Germinal center (tissue), 1 donor: ENCODE data around the gene NUDT7.

Source experiments
- DNase-seq: peaks from one replicate; pipeline ENCODE4 v3.0.0; 2012; ENCODE audit warnings: mixed read lengths, low spot score

The NUDT7 gene

DNA sequence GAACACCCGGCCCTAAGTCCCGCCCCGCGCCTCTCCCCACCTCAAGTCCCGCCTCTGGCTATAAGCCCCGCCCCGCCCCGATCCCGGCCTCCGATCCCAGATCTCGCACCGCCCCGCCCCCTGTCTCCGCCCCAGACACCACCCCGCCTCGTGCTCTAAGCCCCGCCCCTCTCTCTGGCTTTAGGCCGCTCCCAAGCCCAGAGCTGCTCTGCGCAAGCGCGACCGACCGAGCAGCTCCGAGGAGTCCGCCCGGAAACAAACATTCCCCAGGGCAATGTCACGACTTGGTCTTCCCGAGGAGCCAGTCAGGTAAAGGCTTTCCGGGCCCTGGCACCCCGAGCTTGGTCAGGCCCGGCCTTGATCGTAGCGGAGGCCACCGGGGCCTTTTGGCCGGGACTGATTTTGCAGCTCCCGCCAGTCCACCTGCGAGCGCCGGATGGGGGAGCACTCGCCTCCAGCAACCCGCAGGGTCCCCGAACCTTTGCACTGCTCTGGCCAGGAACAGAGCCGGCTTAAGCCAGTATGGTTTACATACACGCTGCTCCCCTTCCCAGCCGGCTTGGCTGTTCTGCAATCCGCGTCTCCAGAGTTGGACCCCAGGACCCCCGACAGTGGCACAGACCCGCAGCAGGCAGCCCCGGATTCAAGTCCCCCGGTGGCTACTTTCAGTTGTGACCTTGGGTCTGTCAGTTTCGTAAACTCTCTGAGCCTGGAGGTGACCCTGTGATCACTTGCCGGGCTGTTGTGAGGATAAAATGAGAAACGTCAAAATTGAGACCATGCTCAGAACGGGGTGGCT lies at the start of gene NUDT7:
NUDT7 (plus strand) TSS at position 206 of the 799 bp plus-strand sequence; CDS start at position 275, 69 bp downstream.
- peak; percentile 99 for DNase-seq

DNA sequence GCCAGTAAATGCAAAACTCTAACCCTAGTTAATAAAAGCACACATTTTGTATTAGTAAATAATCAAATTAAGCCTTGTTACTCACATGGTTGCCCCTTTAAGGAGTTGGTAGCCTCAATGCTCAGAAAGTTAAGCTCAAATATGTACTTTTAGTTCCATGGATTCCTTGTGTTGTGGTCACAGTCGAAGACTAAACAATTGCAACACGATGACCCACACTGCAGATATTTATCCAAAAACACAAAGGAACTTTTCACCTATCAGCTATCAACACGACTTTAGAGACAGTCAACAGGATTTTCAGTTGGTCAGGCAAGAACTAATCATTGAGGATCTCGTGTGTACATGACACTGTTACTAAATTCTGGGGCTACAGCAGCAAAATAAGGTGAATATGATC lies 47.4 kb upstream of the NUDT7 start:
- no peak for DNase-seq

GRCh38 chr16:77675464-77676324 lies 46.6 kb upstream of the NUDT7 start:
- DNase-seq, result peak; percentile 56

DNA sequence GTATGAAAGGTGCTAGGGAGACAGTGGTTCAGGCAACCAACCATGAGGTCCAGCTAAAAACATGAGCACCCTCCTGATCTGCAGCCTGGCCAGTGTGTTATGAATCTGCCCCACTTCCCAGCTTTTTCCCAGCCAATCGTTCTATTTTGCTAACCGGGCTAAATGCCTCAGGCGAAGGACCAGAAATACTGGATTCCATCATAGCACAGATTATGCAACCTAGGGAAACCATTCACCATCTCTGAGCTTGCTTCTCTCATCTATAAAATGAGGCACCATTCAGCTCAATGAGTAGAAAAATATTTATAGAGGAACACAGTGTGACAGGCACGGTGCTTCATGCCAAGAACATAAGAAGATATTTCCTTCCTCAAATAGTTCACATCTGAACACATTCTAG lies 45.2 kb upstream of the NUDT7 start:
- DNase-seq, result no peak

GRCh38 chr16:77679391-77679790 lies 42.9 kb upstream of the NUDT7 start:
- DNase-seq, result no peak

DNA sequence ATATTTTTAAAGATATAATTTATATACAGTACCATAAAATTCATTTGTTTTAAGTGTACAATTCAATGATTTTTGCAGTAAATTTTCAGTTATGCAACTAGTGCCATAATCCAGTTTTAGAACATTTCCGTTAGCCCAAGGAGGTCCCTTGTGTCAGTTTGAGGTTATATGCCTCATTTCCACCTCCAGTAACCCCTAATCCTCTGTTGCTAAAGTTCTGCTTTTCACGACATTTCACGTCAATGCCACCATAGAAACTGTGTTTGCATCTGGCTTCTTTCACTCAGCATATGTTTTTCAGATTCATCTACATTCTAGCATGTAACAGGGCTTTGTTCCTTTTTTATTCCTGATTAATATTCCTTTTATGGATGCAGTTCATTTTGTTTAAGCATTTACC lies 42.4 kb upstream of the NUDT7 start:
- DNase-seq, result peak; percentile 27

GRCh38 chr16:77680496-77680895 lies 41.8 kb upstream of the NUDT7 start:
- DNase-seq, result no peak

- DNase-seq, result no peak
Observed at GRCh38 chr16:77682586-77682985, 39.7 kb upstream of the NUDT7 start.

DNA sequence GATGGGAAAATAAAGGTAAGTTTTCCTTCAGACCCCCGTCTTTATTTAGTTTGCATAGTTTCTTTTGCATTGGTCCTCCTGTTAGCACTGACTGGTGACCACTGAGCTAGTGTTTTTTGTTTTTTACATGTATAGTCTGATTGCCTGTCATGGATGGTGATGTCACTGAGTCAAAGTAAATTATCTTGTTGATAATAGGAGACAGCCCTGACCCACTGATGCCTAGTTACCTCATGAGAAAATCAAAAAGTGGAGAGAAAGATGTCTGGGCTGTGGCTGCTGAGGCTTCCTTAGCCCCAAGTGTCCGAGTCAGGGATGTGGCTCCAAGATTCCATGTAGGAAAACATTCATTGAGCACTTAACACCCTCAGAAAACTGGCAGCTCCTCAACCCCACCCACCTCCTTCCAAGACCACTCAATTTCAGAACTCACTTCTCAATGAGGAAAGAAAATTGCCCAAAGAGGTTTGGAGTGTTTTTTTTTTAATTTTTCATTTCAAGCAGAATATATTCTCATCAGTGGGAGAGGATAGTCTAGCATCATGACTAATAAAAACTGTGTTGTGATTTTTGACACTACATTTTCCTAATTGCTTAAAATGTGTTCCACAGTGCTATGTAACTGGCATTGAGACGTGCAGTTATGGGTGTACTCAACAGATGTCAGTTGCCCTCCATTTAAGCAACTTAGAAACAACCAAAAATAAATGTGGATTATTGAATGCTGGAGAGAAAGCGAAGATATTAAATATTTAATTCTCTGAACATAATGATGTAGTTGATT lies 38.7 kb upstream of the NUDT7 start:
- DNase-seq, result no peak

DNA sequence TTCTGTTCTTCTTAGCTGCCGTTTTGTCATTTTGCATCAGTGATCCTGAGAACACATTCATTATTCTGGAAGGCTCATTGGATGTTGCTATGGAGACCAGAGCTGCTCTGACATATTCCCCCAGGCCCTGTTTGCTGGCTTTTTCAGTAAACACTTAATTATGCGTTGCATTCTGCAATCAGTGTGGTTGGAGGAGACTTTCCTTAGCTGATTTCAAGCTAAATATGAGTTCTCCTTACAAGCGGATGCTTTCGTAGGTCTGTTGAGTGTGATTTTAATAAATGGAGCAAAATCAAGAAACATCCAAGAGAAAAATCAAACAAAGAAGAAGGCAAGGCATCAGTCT lies 38.2 kb upstream of the NUDT7 start:
- no peak for DNase-seq

GRCh38 chr16:77686385-77686784 lies 35.9 kb upstream of the NUDT7 start:
- DNase-seq, result no peak

DNA sequence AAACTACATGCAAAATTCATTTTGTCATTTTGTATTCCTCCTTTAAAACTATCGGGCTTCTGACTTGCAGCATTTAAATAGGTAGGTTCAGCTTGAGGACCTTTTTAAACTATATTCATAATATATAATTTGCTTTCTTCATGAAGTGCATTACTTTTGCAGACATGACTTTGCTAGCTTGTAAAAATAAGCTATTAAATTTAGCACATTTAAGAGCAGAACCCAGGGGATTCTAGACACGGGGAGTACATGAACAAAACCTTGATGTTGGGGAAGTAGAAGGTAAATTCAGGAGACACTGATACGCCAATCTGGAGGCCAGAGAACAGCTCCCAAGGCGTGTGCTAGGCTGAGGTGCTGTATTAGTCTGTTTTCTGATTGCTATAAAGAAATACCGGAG lies 32.3 kb upstream of the NUDT7 start:
- no peak for DNase-seq

DNA sequence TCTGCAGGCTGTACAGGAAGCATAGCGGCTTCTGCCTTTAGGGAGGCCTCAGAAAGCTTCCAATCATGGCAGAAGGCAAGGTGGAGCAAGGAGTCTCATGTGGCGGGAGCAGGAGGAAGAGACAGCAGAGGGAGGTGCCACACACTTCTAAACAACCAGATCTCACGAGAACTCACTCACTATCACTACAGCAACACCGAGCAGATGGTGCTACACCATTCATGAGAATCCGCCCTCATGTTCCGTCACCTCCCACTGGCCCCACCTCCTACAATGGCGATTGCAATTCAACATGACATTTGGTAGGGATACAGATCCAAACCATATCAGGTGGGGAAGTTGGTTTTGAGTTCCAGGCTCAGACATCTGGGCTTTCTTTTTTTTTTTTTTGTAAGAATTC lies 31.9 kb upstream of the NUDT7 start:
- no peak for DNase-seq

DNA sequence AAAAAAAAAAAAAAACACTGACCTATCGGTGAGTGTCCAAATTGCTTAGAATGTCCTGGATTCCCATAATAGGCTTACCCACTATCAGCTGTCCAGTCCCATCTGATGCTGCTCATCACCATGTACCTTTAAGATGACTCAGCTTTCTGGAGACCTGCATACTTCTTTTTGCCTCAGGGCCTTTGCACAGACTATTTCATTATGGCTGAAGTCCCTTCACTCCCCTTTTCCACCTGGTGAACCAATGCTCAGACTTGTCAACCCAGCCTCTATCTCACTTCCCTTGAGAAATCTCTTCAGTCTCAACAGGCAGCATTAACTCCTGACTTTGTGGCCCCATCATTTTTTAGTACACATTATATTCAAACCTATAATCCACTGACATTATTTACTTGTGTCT lies 29.7 kb upstream of the NUDT7 start:
- DNase-seq, result no peak

GRCh38 chr16:77696149-77696548 lies 26.2 kb upstream of the NUDT7 start:
- DNase-seq, result no peak

GRCh38 chr16:77700846-77701245 lies 21.5 kb upstream of the NUDT7 start:
- no peak for DNase-seq

DNA sequence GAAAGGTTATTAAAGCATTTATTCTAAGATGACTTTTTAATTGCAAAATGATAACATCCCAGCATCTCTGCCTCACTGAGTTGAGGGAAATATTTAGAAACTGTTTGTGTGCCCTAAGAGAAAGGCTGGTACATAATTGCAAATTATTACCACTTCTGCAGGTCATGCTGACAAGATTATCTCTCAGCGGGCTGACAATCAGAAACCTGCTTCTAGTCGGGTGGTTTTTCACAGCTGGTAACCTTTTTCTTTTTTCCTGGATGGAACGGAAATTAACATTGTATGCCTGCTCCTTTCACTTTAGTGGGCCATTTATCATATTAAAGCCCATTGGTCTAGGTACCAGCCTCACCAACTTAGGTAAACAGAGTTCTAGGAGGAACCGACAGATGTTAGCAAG lies 17.0 kb upstream of the NUDT7 start:
- DNase-seq, result no peak

- DNase-seq, result no peak
Observed at GRCh38 chr16:77711179-77711578, 11.1 kb upstream of the NUDT7 start.

DNA sequence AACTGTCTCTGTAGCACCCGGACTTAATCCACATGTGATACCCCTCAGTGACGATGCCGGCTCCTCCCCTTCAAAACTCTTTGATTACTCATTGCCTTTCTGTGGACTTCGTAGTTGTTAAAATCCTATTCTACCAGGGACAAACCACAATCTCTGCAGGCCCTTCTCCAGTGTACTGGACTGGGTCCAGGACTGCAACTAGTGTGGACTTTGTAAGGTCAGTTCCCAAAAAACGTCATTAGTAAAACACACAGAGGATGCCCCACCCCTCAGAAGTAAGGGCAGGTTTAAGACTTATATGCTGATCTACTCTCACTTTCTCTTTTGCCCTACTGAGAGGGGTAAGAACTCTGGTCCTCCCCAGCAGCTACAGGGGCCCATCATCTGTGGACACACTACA lies 10.5 kb upstream of the NUDT7 start:
- no peak for DNase-seq

- no peak for DNase-seq
Observed at GRCh38 chr16:77715145-77715544, 7.2 kb upstream of the NUDT7 start.

DNA sequence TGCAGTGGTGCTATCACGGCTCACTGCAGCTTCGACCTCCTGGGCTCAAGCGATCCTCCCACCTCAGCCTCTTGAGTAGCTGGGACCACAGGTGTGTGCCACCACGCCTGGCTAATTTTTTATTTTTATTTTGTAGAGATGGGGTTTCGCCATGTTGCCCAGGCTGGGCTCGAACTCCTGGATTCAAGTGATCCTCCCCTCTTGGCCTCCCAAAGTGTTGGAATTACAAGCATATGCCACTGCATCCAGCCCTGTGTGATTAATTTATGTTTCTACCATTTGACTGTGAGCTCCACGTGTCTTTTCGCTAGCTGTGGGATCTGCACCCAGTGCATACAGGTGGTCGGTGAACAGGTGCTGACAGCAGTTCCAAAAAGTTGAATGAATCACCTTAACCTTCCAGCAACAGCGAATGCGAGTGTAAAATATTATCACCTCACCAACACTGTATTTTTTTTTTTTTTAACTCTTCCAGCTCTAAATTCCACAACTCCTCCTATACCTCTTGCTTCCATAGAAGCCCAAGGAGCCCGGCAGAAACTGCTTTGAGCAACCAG lies 484 bp upstream of the NUDT7 start:
- DNase-seq, result no peak

DNA sequence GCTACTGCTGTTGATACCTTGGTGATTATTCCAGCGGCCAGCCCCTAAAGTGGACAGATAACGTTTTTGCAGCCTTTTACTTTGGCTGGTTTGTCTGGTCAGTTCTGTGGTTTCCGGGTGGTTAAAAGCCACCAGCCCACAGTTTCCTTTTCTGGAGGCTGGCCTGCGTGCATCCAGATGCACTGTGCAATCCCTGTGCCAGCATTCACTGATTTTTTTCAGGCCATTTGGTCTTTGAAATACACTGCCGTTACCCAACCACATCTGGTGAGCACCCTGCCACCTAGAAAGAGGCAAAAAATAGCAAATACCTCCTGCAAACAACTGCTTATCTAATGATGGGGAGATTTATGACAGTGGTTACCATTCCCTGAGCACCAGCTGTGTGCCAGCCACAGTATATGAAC lies 797 bp downstream of the NUDT7 start:
- DNase-seq, result no peak
